Fibroblast of villous mesenchyme (primary cell): ENCODE results near the gene C6orf120. TPM values are rescaled to one million over a fixed set of nuclear protein-coding genes. Genes with fewer than 3 reads are reported as not detected.

Experiments used
- DNase-seq: peaks from one replicate; pipeline ENCODE4 v3.0.0-alpha.2; 2010; ENCODE audit warnings: low read depth
- H3K4me3 ChIP-seq: 2 replicates; pipeline ENCODE4 v1.5.1; 2011; ENCODE audit warnings: low read depth, mild to moderate bottlenecking, low read length
- total RNA-seq: library from RNA; depleted of rRNA; stranded (reverse); fragments of >200 nt; gene quantifications from 2 replicates; pipeline ENCODE4 v1.2.3, GENCODE V29; 2012
- TF ChIP-seq, protein P1 (sequence below): IDR thresholded peaks from 2 replicates; pipeline ENCODE4 v1.5.1; 2012; ENCODE audit warnings: low read depth, mild to moderate bottlenecking, low read length; ENCODE audit not compliant: insufficient read depth

C6orf120 gene
- total RNA-seq, 1 donor, result 57.9 TPM

DNA sequence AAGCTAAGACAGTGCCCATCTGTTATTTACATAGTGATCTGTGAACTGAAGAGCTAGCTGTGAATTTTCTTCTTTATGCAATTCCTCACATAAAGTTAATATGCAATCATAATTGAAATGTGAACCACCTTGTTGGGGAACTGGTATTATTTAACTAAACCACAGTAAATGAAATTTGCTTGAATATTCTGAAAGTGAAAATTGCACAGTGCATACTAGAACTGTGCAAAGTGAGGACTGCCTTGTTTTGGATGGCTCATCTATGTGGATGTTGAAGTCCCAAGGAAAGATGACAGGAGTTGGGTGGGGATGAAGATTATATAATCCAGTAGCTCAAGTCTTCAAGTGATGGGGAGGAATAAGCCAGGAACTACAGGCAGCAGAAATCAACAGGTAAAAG lies 28.0 kb downstream of the C6orf120 start:
- TF ChIP-seq, protein P1, sequence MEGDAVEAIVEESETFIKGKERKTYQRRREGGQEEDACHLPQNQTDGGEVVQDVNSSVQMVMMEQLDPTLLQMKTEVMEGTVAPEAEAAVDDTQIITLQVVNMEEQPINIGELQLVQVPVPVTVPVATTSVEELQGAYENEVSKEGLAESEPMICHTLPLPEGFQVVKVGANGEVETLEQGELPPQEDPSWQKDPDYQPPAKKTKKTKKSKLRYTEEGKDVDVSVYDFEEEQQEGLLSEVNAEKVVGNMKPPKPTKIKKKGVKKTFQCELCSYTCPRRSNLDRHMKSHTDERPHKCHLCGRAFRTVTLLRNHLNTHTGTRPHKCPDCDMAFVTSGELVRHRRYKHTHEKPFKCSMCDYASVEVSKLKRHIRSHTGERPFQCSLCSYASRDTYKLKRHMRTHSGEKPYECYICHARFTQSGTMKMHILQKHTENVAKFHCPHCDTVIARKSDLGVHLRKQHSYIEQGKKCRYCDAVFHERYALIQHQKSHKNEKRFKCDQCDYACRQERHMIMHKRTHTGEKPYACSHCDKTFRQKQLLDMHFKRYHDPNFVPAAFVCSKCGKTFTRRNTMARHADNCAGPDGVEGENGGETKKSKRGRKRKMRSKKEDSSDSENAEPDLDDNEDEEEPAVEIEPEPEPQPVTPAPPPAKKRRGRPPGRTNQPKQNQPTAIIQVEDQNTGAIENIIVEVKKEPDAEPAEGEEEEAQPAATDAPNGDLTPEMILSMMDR, result no peak
- DNase-seq, result no peak
- no peak overlapping the region for H3K4me3 ChIP-seq

DNA sequence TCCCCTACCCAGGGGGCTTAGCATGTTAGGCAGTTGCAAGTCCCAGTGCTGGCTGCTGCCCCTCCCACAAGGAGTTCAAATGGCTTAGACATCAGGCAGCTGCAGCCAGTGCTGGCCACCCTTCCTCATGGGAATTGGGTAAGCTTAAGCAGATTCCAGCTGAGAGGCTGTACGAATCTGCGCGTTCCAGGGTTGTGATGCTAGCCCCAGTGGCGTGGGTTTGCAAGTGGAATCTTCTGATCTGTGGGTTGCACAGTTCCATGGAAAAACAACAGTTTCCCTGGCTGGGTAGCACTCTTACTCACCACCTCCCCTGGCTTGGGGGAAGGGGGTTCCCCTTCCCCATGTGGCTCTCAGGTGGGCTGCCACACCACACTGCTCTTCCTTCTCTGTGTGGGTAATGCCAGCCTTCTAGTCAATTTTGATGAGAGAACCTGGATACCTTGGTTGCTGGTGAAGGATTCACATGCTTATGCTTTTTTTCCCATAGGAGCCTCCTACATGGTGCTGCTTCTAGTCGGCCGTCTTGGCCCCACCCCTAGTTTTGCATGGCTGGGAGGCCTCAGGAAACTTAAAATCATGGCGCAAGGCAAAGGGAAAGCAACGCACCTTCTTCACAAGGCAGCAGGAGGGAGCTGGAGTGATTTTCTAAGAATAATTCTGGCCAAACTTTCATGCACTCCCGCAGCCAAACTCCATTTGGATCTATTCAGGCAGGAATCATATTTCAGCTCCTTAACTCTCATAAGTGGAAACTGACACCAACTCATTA lies 36.5 kb downstream of the C6orf120 start:
- DNase-seq, result peak; percentile 29
- TF ChIP-seq, protein P1, result no peak
- no peak overlapping the region for H3K4me3 ChIP-seq

DNA sequence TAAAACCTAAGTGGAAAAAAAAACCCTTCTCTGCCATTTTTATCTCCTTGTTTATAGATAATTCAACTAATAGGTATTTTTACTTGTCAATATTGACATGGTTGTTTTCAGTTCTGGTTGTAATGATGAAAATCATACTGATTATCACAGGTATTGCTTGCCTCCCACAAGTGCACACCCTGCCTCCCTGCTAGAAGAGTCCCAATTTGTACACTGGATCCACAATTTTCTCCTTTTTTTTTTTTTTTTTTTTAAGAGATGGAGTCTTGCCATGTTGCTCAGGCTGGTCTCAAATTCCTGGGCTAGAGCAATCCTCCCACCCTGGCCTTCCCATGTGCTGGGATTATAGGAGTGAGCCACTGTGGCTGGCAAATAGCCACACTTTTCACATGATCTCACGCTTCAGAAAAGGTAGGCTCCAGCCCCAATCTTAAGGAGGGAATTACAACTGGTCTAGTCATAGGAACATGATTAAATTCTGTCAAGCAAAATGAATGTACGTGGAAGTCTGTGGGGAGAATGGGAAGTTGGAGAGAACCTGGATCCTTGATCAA lies 37.1 kb downstream of the C6orf120 start:
- no peak for DNase-seq
- TF ChIP-seq, protein P1, result no peak

DNA sequence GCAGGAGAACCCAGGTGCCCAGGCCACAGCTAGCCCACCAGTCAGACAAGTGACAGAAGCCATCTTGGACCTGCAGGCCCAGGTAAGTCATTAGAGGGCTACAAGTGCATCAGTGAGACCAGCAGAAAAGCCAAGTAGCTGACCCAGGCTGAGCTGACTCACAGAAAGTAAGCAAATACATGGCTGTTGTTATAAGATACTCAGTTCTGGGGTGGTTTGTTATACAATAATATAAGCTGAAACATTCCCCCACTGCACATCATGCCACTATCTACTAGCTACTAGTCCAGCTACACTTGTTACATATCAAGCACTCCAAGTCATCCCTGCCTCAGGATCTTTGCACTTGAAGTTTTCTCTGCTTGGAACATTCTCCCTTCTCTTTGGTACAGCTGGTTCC lies 39.4 kb downstream of the C6orf120 start:
- no peak overlapping the region for H3K4me3 ChIP-seq
- TF ChIP-seq, protein P1, result no peak
- no peak for DNase-seq

More for the DNA sequence above, 37.1 kb downstream of the C6orf120 start:
- H3K4me3 ChIP-seq, result no peak overlapping the region

DNA sequence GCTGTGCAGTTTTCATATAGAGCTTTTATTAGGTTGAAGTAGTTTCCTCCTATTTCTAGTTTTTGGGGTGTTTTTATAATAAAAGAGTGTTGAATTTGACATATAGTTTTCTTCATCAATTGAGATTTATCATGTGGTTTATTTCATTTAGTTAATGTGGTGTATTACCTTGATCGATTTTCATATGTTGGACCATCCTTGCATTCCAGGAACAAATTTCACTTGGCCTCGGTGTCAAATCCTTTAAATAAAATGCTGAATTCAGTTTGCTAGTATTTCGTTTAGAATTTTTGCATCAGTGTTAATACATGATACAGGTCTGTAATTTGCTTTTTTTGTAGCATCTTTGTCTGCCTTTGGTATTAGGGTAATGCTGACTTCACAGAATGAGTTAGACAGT lies 43.5 kb downstream of the C6orf120 start:
- no peak for DNase-seq
- no peak overlapping the region for H3K4me3 ChIP-seq
- TF ChIP-seq, protein P1, result no peak

DNA sequence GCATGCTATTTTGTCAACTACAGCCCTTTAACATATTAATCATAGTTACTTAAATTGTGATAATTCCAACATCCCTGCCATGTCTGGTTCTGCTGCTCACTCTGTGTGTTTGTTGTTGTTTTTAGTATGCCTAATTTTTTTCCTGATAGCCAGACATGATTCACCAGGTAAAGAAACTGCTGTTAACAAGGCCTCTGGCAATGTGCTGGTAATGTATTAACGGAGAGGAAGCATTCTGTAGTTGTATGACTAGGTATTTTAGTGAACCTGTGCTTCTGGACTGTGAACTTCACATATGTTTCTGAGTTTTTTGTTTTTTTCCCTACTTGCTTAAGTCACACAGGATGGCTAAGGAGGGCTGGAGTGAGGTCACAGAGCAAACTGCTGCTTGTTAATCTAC lies 44.6 kb downstream of the C6orf120 start:
- no peak for DNase-seq
- TF ChIP-seq, protein P1, result no peak
- H3K4me3 ChIP-seq, result no peak overlapping the region
